ENCODE data around the gene TAOK2. TPM values are rescaled to one million over a fixed set of nuclear protein-coding genes. Genes with fewer than 3 reads are reported as not detected.
A peak's percentile ranks its signal among the peaks of the same experiment; 100 is the strongest.

Gene TAOK2
- total RNA-seq, 1 experiment from 2014 or later: 76.2 TPM

DNA sequence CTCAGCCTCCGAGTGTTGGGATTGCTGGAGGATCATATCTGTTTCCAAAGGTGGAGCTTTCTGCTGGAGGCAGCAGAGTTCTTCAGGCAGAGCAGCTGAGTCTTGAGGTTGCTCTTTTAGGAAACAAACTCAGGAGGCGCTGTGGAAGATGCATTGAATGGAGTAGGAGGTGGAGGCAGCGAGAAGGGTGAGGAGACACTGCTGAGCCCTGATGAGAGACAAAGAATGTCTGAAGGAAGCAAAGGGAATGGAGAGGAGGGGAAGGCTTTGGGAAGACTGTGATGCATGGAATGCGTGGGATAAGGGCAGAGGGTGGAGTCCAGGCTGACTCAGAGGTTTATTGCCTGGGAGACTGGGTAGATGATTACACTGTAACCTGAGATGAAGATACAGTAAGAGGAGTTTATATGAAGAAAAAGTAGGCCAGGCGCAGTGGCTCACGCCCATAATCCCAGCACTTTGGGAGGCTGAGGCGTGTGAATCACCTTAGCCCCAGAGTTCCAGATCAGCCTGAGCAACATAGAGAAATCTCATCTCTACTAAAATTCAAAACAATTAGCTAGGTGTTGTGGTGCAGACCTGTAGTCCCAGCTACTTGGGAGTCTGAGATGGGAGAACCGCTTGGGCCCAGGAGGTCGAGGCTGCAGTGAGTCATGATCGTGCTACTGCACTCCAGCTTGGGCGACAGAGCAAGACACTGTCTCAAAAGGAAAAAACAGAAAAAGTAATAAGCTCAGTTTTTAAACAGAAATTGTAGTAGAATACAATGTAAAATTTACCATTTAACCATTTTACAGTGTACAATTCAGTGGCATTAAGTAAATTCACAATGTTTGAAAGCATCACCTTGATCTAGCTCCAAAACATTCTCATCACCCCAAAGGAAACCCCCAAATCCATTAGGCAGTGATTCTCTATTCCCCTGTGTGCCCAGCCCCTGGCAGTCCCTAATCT lies 29.5 kb upstream of the TAOK2 start:
- Mint-ChIP-seq H3K27ac (ENCODE audit: unreplicated experiment) (peak overlapping the region; percentile 69), H3K4me3 (ENCODE audit: low read depth, unreplicated experiment) (peak overlapping the region; percentile 38), H3K4me1 (ENCODE audit: low read depth, unreplicated experiment) (peaks cover 30% of the 10 kb centered on the region), H3K9me3 (ENCODE audit: low read depth, unreplicated experiment) (no peaks in the 10 kb centered on the region), H3K27me3 (ENCODE audit: unreplicated experiment) (no peaks in the 10 kb centered on the region), H3K36me3 (ENCODE audit: insufficient read depth, unreplicated experiment) (no peaks in the 10 kb centered on the region)
- CTCF ChIA-PET: interaction anchor here (0.8 to 4.1 kb wide), 10 partner anchors 18 to 136 kb away, joined by 3 to 19 read pairs (median 6); partner anchors contain the start of genes HIRIP3, KCTD13, SEZ6L2 and TAOK2
- peak; percentile 82 for DNase-seq
- intact Hi-C loops (cut with micrococcal nuclease; ENCODE audit: unreplicated experiment): no loop called here
- TF ChIP-seq, protein P1, sequence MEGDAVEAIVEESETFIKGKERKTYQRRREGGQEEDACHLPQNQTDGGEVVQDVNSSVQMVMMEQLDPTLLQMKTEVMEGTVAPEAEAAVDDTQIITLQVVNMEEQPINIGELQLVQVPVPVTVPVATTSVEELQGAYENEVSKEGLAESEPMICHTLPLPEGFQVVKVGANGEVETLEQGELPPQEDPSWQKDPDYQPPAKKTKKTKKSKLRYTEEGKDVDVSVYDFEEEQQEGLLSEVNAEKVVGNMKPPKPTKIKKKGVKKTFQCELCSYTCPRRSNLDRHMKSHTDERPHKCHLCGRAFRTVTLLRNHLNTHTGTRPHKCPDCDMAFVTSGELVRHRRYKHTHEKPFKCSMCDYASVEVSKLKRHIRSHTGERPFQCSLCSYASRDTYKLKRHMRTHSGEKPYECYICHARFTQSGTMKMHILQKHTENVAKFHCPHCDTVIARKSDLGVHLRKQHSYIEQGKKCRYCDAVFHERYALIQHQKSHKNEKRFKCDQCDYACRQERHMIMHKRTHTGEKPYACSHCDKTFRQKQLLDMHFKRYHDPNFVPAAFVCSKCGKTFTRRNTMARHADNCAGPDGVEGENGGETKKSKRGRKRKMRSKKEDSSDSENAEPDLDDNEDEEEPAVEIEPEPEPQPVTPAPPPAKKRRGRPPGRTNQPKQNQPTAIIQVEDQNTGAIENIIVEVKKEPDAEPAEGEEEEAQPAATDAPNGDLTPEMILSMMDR (IDR thresholded peaks at IDR 0.05; ENCODE audit: unreplicated experiment): peak; percentile 33
- no TSS peak for BruUV-seq (replicated peaks)

DNA sequence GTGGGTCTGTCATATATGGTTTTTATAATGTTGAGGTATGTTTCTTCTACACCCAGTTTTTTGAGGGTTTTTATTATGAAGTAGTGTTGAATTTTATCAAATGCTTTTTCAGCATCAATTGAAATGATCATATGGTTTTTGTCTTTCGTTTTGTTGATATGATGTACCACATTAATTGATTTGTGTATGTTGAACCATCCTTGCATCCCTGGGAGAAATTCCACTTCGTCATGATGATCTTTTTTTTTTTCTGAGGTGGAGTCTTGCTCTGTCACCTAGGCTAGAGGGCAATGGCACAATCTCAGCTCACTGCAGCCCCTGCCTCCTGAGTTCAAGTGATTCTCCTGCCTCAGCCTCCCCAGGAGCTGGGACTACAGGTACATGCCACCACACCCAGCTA lies 25.8 kb upstream of the TAOK2 start:
- Mint-ChIP-seq H3K27me3 (ENCODE audit: unreplicated experiment) (no peaks in the 10 kb centered on the region), H3K4me3 (ENCODE audit: low read depth, unreplicated experiment) (no peak overlapping the region), H3K4me1 (ENCODE audit: low read depth, unreplicated experiment) (peaks cover 19% of the 10 kb centered on the region), H3K36me3 (ENCODE audit: insufficient read depth, unreplicated experiment) (no peaks in the 10 kb centered on the region), H3K9me3 (ENCODE audit: low read depth, unreplicated experiment) (no peaks in the 10 kb centered on the region), H3K27ac (ENCODE audit: unreplicated experiment) (no peak overlapping the region)
- CTCF ChIA-PET: interaction anchor here (0.7 to 1.1 kb wide), 2 partner anchors 14 to 24 kb away, joined by 3 read pairs; partner anchors contain the start of gene TMEM219
- TF ChIP-seq, protein P1 (IDR thresholded peaks at IDR 0.05; ENCODE audit: unreplicated experiment): no peak
- BruUV-seq (replicated peaks): no TSS peak
- intact Hi-C loops (cut with micrococcal nuclease; ENCODE audit: unreplicated experiment): no loop called here
- no peak for DNase-seq

DNA sequence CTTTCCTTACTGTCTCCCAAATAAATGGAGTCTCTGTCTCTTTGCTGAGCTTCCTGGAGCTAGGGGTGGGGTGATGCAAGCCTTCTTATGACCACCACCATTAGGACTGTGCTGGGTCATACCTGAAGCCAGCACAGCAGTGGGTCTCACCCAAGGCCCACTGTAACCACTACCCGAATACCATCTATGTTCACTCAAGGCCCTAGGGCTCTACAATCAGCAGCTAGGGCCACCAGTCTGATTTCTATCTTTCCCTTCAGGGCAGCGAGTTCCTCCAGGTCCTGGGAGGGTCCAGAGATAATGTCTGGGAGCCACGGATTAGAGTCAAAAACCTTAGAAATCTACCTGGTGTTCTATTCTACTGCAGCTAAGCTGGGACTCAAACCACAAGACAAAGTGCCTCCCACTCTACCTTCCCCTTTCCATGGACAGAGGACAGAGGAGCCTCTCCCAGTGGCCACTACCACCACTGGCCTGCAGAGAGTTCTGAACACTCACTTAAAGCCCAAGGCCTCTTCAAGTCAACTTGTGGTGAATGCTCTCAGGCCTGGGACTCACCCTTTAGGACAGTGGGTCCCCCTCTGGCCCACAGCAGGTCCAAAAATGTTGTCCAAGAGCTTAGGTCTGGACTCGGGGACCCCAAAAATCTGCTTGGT lies 22.7 kb upstream of the TAOK2 start:
- no peak overlapping the region for H3K27ac Mint-ChIP-seq (ENCODE audit: unreplicated experiment)
- no TSS peak for BruUV-seq (replicated peaks)
- H3K36me3 Mint-ChIP-seq (ENCODE audit: insufficient read depth, unreplicated experiment): no peaks in the 10 kb centered on the region
- TF ChIP-seq, protein P1 (IDR thresholded peaks at IDR 0.05; ENCODE audit: unreplicated experiment): no peak
- H3K27me3 Mint-ChIP-seq (ENCODE audit: unreplicated experiment): no peaks in the 10 kb centered on the region
- intact Hi-C loops (cut with micrococcal nuclease; ENCODE audit: unreplicated experiment): no loop called here
- H3K4me1 Mint-ChIP-seq (ENCODE audit: low read depth, unreplicated experiment): no peaks in the 10 kb centered on the region
- H3K9me3 Mint-ChIP-seq (ENCODE audit: low read depth, unreplicated experiment): no peaks in the 10 kb centered on the region
- no peak overlapping the region for H3K4me3 Mint-ChIP-seq (ENCODE audit: low read depth, unreplicated experiment)
- CTCF ChIA-PET: interaction anchor here (0.8 kb wide), 1 partner anchor 11 kb away, joined by 3 read pairs; the partner anchor contains the start of gene TMEM219
- DNase-seq: no peak

DNA sequence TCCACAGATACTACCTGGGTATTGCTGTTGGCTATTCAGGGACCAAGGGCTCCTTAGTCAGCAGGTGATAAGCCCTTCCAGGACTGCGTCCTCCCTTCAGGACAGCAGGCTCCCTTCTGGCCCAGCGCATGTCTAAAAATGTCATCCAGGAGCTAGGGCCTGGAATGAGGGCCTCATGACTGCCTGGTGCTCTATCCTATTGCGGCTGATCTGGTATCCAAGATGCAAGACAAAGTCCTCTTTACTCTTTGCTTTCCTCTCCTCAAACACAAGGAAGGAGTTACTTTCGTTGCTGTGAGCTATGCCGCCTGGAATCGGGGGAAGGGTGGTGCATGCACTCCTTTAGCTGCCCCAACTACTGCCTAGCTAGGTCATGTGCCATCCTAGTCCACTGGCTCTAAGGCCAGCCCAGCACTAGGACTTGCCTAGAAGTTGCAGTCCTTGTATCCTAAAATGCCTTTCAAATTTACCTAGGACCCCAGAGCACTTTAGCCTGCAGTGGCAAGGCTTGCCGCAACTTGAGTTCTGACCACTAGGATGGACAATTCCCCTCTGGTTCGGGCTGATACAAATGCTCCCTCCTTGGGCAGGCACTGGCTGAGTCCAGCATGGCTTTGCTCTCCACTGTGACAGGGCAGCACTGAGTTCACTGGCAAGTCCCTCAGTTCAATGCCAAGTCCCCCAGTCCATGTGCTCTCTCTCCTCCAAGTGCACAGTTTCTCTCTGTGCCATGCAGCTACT lies 21.9 kb upstream of the TAOK2 start:
- H3K4me3 Mint-ChIP-seq (ENCODE audit: low read depth, unreplicated experiment): no peak overlapping the region
- BruUV-seq (replicated peaks): no TSS peak
- H3K27ac Mint-ChIP-seq (ENCODE audit: unreplicated experiment): no peak overlapping the region
- H3K27me3 Mint-ChIP-seq (ENCODE audit: unreplicated experiment): no peaks in the 10 kb centered on the region
- no peaks in the 10 kb centered on the region for H3K36me3 Mint-ChIP-seq (ENCODE audit: insufficient read depth, unreplicated experiment)
- TF ChIP-seq, protein P1 (IDR thresholded peaks at IDR 0.05; ENCODE audit: unreplicated experiment): no peak
- DNase-seq: no peak
- intact Hi-C loops (cut with micrococcal nuclease; ENCODE audit: unreplicated experiment): no loop called here
- CTCF ChIA-PET: no interaction called here
- H3K9me3 Mint-ChIP-seq (ENCODE audit: low read depth, unreplicated experiment): no peaks in the 10 kb centered on the region
- H3K4me1 Mint-ChIP-seq (ENCODE audit: low read depth, unreplicated experiment): no peaks in the 10 kb centered on the region
